ENCODE measurements around the gene BMI1.

GRCh38 chr10:22339761-22340328 is 18.9 kb downstream of the BMI1 start:
- TF ChIP-seq POLR2A (IDR thresholded peaks at IDR 0.05) (no peak), CTCF (IDR thresholded peaks at IDR 0.05) (no peak), POLR2AphosphoS5 (IDR thresholded peaks at IDR 0.05; ENCODE audit: insufficient read depth in 1 of 2, low read depth in 1 of 2) (no peak)
